SK-N-MC (cell line): ENCODE measurements around the gene STARD4.

Source experiments
- EZH2 ChIP-seq: fragments of 200-600 bp; sonication (generic); IDR thresholded peaks from one replicate; pipeline ENCODE4 v1.6.1; 2017; ENCODE audit warnings: antibody characterized with exemption
- FOXP2 ChIP-seq: optimal IDR thresholded peaks from 2 replicates; pipeline ENCODE3; 2011; ENCODE audit warnings: mild to moderate bottlenecking, moderate library complexity; ENCODE audit not compliant: insufficient read depth; ENCODE audit errors: extremely low read length, control extremely low read depth
- POLR2AphosphoS5 ChIP-seq: IDR thresholded peaks from 2 replicates; pipeline ENCODE4 v1.6.1; 2012; ENCODE audit warnings: mild to moderate bottlenecking, low read depth, low read length, borderline replicate concordance

DNA sequence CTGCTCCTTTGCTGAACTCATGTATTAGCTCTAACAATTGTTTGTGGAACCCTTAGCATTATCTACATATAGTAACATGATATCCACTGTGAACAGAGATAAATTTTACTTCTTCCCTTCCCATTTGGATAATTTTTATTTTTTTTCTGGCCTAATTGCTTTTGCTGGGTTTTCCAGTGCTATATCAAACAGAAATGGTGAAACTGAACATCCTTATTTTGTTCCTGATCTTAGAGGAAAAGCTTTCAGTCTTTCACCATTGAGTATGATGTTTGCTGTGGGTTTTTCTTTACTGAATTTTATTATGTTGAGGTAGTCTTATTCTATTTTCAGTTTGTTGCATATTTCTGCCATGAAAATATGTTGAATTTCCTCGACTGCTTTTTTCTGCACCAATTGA lies 44.8 kb upstream of the STARD4 start:
- TF ChIP-seq EZH2 (no peak), POLR2AphosphoS5 (no peak), FOXP2 (no peak)
